Central memory CD8-positive, alpha-beta T cell (primary cell): ENCODE measurements around the gene ACTRT2.

Experiments
- ATAC-seq: fragments of 150-1000 bp; cut with Tn5 transposase; replicated peaks from 2 replicates; pipeline ENCODE4 v1.10.0; 2022; ENCODE audit warnings: mild to moderate bottlenecking, moderate FRiP score, moderate number of reproducible peaks; ENCODE audit not compliant: poor library complexity, severe bottlenecking; ENCODE audit errors: extremely low read depth
- DNase-seq, 2 donors: peaks; one replicate each; pipeline ENCODE4 v3.0.0; 2021; ENCODE audit warnings: low spot score in 2 of 2
- H3K27ac Mint-ChIP-seq: one replicate; pipeline ENCODE4 v1.8.0; 2022; ENCODE audit warnings: low read depth, mild to moderate bottlenecking, moderate library complexity, mixed read lengths
- H3K27me3 Mint-ChIP-seq: one replicate; pipeline ENCODE4 v1.8.0; 2022; ENCODE audit warnings: mixed read lengths
- H3K36me3 Mint-ChIP-seq: one replicate; pipeline ENCODE4 v1.8.0; 2022; ENCODE audit warnings: mild to moderate bottlenecking, moderate library complexity, mixed read lengths; ENCODE audit not compliant: insufficient read depth
- H3K4me1 Mint-ChIP-seq: one replicate; pipeline ENCODE4 v1.8.0; 2022; ENCODE audit warnings: mixed read lengths
- H3K4me3 Mint-ChIP-seq: one replicate; pipeline ENCODE4 v1.8.0; 2022; ENCODE audit warnings: mild to moderate bottlenecking, moderate library complexity, mixed read lengths
- H3K9me3 Mint-ChIP-seq: one replicate; pipeline ENCODE4 v1.8.0; 2022; ENCODE audit warnings: mixed read lengths

ACTRT2 gene

DNA sequence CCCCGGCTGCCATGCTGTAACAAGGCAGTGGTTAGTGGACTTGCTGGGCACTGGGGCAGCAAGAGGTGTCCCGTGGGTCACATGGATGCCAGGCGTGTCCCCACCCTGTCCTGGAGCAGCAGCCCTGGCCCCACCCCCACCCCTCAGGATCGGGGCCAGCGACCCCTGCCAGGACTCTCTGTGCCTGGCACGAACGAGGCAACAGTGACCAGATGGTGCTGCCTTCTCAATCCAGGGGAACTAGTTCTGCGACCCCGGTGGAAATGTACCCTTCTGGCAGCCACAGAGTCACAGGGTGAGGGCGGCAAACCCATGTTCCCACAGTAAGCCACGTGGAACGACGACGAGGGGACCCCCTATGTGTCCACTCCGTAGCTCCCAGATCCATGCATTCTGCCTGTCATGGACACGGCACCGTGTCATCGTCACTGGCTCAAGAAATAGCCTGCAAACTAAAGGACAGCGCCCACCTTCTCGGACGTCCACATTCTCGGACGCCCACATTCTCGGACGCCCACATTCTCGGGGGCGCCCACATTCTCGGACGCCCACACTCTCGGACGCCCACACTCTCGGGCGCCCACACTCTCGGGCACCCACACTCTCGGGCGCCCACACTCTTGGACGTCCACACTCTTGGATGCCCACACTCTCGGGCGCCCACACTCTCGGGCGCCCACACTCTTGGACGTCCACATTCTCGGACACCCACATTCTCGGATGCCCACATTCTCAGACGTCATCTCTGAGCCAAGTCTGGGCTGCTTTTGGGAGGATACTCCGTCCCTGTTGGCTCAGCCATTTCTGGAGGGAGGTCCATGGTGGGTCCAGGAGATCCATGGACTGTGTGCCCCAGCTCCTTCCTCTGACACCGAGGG is 19.6 kb upstream of the ACTRT2 start:
- DNase-seq, result no peak
- peaks cover 5% of the 10 kb centered on the region for H3K9me3 Mint-ChIP-seq
- no peak overlapping the region for H3K4me3 Mint-ChIP-seq
- ATAC-seq, result no peak
- H3K36me3 Mint-ChIP-seq, result no peaks in the 10 kb centered on the region
- H3K27me3 Mint-ChIP-seq, result peaks cover 55% of the 10 kb centered on the region
- no peaks in the 10 kb centered on the region for H3K4me1 Mint-ChIP-seq
- no peak overlapping the region for H3K27ac Mint-ChIP-seq

DNA sequence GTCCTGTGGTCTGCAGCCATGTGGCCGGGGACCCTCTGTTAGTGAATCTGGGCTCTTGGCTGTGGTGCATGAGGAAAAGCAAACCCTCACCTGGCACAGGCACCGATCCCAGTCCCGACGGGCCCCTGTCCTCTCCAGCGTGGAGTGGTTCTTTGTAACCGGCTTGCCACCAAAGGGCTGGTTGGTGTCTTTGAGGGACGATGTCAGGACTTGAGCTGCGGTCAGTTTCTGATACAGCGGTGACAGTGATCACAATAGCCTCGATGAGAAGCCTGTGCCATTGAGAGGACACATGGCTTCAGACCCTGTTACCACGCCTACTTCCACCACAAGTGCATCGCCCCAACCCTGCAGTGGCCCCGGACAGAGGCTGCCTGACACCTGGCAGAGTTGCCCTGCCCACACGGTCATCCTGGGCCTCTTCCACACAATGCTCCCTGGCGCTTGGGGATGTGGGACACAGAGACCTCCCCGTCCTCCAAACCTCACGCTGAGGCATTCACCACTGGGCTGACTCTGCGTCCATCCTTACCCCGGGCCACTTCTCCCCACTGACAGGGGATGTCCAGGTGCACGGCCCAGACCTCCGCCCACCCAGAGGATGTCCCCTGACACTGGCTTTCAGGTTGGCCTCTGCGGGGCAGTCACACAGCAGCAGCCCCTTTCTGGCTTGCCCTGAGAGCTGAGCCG is 18.8 kb upstream of the ACTRT2 start:
- H3K9me3 Mint-ChIP-seq, result peaks cover 8% of the 10 kb centered on the region
- no peaks in the 10 kb centered on the region for H3K36me3 Mint-ChIP-seq
- ATAC-seq, result no peak
- no peak overlapping the region for H3K27ac Mint-ChIP-seq
- no peak overlapping the region for H3K4me3 Mint-ChIP-seq
- H3K4me1 Mint-ChIP-seq, result no peaks in the 10 kb centered on the region
- no peak for DNase-seq
- H3K27me3 Mint-ChIP-seq, result peaks cover 48% of the 10 kb centered on the region

DNA sequence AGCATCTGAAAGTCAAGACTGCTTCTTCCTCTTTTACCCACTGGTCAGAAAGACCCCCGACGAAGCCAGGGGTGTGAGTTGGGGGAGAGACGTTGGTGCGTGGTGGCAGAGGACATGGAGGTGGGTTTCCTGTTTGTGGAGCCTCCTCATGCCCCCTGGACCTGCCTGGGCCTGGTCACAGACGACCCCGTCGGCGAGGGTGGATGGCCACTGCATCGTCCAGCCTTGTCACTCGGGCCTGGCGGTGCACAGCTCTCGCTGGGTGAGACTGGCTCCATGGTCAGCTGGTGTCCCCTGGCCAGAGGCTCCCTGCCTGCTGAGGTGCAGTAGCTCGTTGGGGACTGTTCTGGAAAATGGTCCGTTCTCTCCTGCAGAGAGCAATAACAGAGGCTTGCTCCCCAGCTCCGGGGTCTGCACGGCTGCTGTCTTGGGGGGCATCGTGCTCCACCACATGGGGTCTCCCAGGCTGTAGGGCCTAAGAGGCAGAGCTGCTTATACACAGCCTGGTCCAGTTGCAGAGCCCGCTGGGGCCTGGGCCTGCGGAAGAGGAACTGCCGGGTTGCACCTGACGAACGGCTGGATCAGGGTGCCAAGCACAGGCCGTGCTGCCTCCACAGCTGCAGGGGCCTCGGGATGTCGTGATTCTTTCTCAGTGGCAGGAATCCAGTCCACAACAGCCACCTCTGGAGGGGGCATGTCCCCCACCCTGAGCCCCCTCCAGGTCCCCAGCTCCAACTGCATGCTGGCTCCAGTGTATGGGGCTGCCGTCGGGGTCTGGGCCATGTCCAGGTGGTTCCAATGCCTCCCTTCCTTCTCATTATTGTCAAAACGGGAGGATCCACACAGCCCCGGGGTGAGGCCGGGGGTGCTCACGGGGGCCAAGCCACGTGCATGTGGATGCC is 18.0 kb upstream of the ACTRT2 start:
- no peaks in the 10 kb centered on the region for H3K4me1 Mint-ChIP-seq
- no peak overlapping the region for H3K27ac Mint-ChIP-seq
- H3K9me3 Mint-ChIP-seq, result peaks cover 16% of the 10 kb centered on the region
- H3K36me3 Mint-ChIP-seq, result no peaks in the 10 kb centered on the region
- ATAC-seq, result no peak
- no peak for DNase-seq
- H3K4me3 Mint-ChIP-seq, result no peak overlapping the region
- peaks cover 40% of the 10 kb centered on the region for H3K27me3 Mint-ChIP-seq

DNA sequence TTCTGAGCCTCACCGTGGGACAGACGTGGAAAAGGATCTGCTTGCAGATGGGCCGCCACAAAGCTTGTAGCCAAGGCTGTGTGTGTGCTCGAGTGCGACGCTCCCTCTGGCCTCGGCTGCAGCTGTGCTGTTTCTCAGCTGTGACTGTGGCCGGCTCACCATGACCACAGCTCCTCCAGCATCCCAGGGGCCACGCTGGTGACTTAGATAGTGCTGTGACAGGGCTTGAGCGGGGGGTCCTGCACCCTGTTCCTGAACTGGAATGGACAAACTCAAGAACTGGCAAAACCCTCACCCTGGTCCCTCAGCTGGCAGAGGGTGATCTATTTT is 17.4 kb upstream of the ACTRT2 start:
- no peak for ATAC-seq
- DNase-seq, result no peak
- peaks cover 20% of the 10 kb centered on the region for H3K9me3 Mint-ChIP-seq
- no peak overlapping the region for H3K4me3 Mint-ChIP-seq
- no peaks in the 10 kb centered on the region for H3K36me3 Mint-ChIP-seq
- H3K4me1 Mint-ChIP-seq, result no peaks in the 10 kb centered on the region
- peaks cover 40% of the 10 kb centered on the region for H3K27me3 Mint-ChIP-seq
- no peak overlapping the region for H3K27ac Mint-ChIP-seq

DNA sequence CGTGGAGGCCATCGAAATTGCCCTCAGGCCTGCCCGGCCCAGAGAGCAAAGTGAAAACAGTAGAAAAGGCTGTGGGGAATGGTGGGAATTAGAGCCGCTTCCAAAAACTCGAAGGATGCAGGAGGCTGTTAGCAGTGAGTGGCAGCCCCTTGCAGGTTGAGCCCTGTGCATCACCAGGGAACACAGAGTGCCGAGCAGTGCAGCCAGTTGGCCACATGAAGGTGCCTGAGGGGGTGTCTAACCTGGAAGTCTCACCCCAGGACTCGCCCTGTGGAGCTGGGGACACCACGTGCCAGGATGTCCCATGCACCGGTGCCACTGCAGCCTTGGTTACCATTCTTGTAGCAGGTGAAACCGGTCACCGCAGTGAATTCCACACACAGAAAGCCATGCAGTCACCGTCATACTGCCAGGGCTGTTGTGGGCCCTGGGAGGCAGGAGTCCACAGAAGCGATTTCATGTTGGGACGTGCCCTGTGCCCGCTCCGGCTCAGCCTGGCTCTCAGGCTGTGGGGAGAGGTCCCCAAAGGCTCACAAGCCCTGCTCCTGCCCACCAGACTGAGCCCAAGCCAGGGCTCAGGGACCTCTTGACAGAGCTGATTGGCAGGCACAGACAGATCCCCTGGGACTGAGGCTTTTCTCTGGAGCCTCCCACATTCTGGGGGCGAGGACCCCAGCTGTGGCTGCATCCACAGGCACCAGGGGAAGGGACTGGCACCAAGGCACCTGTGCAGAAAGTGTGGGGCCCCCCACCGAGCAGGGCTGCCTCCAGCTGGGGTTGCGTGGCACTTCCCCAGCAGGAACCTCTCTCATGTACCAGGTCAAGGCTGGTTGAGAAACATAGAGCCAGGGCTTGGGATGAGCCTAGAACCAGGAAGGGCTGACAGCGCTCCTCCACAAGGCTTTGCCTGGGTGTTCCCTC is 16.7 kb upstream of the ACTRT2 start:
- no peak overlapping the region for H3K4me3 Mint-ChIP-seq
- H3K9me3 Mint-ChIP-seq, result peaks cover 20% of the 10 kb centered on the region
- no peak for ATAC-seq
- H3K27me3 Mint-ChIP-seq, result peaks cover 34% of the 10 kb centered on the region
- no peak overlapping the region for H3K27ac Mint-ChIP-seq
- no peaks in the 10 kb centered on the region for H3K36me3 Mint-ChIP-seq
- H3K4me1 Mint-ChIP-seq, result no peaks in the 10 kb centered on the region
- DNase-seq, result no peak

DNA sequence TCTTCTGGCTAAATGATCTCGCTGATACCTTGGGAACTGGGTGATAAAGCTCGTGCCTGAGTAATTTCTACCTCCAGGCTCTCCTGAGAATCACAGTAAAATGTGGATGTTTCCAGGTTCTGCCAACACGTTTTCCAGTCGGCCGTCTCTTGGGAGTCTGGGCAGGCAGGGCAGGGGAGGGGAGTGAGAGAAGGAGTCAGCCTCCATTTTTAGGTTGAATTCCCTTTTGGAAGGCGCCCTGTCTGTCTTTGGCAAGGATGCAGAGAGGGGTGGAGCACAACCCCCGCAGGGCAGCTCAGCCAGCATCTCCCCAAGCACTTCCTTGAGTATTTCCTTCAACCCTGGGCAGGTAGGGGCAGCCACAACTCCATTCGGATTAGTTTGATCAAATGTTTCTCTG is 15.5 kb upstream of the ACTRT2 start:
- Mint-ChIP-seq H3K27ac (no peak overlapping the region), H3K36me3 (no peaks in the 10 kb centered on the region), H3K4me3 (no peak overlapping the region), H3K9me3 (peaks cover 20% of the 10 kb centered on the region), H3K4me1 (no peaks in the 10 kb centered on the region), H3K27me3 (peaks cover 22% of the 10 kb centered on the region)
- ATAC-seq (no peak), DNase-seq (no peak)

DNA sequence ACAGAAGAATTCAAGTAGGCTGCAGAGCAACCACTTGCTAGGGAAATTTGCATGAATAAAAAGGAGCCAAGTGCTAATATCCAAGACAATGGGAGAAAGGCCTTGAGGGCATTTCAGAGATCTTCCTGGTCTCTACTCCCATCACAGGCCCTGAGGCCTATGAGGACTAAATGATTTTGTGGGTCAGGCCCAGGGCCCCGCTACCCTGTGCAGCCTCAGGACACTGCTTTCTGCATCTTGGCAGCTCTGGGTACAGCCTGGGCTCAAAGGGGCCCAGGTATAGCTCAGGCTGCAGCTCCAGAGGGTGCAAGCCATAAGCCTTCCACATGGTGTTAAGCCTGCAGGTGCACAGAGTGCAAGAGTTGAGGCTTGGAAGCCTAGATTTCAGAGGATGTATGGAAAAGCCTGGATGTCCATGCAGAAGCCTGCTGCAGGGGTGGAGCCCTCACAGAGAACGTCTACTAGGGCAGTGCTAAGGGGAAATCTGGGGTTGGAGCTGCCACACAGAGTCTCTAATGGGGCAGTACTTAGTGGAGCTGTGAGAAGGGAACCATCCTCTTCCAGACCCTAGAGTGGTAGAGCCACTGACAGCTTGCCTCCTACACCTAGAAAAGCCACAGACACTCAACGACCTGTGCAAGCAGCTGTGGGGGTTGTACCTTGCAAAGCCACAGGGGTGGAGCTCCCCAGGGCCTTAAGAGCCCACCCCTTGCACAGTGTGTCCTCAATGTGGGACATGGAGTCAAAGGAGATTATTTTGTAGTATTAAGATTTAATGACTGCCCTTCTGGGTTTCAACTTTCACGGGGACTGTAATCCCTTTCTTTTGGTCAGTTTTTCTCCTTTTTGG is 13.7 kb upstream of the ACTRT2 start:
- no peaks in the 10 kb centered on the region for H3K36me3 Mint-ChIP-seq
- peaks cover 20% of the 10 kb centered on the region for H3K9me3 Mint-ChIP-seq
- no peak for ATAC-seq
- no peak overlapping the region for H3K4me3 Mint-ChIP-seq
- no peak for DNase-seq
- H3K27me3 Mint-ChIP-seq, result peaks cover 20% of the 10 kb centered on the region
- no peaks in the 10 kb centered on the region for H3K4me1 Mint-ChIP-seq
- no peak overlapping the region for H3K27ac Mint-ChIP-seq

DNA sequence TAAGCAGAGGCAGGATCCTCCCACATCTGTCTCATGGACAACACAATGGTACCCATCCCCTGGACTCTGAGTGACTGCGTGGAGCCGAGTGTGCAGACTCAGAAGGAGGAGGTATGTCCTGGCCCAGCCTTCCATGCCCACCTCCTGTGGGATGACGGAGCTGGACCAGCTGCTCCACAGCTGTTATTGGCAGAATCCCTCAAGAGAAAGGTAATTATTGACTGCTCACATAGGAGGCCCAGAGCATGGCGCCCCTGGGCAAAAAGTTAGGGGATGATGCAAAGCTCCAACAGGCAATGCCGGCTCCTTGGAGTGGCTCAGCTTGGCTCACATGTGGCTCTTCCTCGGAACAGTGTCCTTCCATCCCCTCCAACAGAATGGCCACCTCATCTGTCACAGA is 12.2 kb upstream of the ACTRT2 start:
- Mint-ChIP-seq H3K9me3 (peaks cover 20% of the 10 kb centered on the region), H3K4me3 (no peak overlapping the region), H3K27ac (no peak overlapping the region), H3K4me1 (peaks cover 6% of the 10 kb centered on the region), H3K36me3 (no peaks in the 10 kb centered on the region), H3K27me3 (peaks cover 34% of the 10 kb centered on the region)
- no peak for DNase-seq
- no peak for ATAC-seq

DNA sequence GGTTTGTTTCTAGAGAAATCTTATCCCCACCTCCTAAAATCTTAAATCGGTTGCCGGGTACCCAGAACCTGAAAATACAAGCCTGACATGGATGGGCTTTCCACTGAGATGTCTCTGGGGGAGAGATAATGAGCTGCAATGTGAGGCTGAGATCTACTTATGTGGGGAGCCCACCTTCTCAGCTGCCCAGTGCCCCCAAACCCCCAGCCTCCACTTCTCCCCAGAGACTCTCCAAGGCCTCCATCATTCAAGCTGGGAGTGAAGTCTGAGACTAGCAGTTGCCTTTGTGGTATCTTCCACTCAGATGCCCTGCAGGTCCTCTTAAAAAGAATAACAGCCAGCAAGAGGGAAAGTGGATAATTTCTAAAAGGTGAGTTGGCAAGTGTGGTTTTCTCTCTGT is 11.7 kb upstream of the ACTRT2 start:
- DNase-seq (no peak), ATAC-seq (no peak)
- H3K4me3 Mint-ChIP-seq, result no peak overlapping the region
- H3K9me3 Mint-ChIP-seq, result peaks cover 20% of the 10 kb centered on the region
- H3K27ac Mint-ChIP-seq, result no peak overlapping the region
- no peaks in the 10 kb centered on the region for H3K36me3 Mint-ChIP-seq
- peaks cover 6% of the 10 kb centered on the region for H3K4me1 Mint-ChIP-seq
- H3K27me3 Mint-ChIP-seq, result peaks cover 39% of the 10 kb centered on the region

DNA sequence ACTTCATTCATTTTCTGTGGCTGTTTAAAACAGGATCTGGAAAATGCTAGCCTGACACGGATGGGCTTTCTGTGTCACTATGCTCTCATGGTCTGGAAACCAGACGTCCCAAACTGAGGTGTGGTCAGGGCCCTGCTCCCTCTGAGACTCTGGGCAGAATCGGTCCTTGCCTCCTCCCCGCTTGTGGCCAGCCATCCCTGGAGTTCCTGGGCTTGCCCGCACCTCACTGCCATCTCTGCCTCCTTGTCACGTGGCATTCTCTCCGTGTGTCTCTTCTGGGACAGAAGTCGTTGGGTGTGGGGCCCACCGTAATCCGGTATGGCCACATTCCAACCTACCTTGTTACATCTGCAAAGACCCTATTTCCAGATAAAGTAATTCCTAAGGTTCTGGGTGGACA is 10.1 kb upstream of the ACTRT2 start:
- Mint-ChIP-seq H3K27ac (no peak overlapping the region), H3K4me3 (no peak overlapping the region), H3K36me3 (no peaks in the 10 kb centered on the region), H3K4me1 (peaks cover 6% of the 10 kb centered on the region), H3K27me3 (peaks cover 41% of the 10 kb centered on the region), H3K9me3 (peaks cover 20% of the 10 kb centered on the region)
- no peak for ATAC-seq
- DNase-seq, result no peak

DNA sequence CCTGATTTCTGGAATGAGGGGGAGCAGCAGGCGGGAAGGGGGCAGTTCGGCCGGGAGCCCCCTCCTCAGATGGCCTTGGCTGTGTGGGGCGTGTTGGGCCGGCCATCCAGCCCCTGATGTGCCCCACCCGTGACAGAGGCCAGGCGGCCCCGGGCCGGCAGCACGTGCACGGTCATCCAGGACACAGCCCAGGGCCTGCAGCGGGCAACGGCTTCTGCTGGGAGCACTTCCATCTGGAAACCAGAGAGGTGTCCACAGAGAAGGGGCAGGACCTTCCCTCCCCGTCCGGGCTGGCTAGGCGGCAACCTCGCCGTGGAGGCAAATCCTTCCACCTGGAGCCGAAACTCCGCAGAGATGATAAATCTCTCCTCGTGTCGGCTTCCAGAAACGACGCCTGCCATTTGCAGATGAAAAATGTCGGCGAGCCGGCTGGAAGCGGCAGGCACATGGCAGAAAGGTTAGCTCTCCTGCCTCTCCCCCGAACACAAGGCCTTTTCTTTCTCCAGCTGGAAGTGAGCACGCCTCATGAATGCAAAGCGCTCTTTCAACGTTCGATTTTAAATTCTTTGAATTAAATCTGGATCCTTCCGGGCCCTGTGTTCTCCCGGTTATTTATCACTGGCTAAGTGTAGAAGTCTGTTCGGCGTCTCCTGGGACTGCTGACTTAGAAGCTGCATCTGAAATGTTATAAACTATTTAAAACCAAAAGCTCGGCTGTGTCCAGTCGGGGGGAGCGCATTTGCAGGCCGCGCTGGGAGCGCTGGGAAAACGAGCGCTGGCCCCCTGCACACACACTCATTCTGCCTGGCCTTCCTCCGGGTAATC is 9.4 kb upstream of the ACTRT2 start:
- no peak for ATAC-seq
- Mint-ChIP-seq H3K36me3 (no peaks in the 10 kb centered on the region), H3K4me1 (peaks cover 6% of the 10 kb centered on the region), H3K27me3 (peaks cover 37% of the 10 kb centered on the region), H3K9me3 (peaks cover 13% of the 10 kb centered on the region), H3K4me3 (no peak overlapping the region), H3K27ac (no peak overlapping the region)
- no peak for DNase-seq
